GM19397 (cell line): ENCODE measurements around the gene BFSP1.

Source experiments
- ATAC-seq: cut with Tn5 transposase; IDR thresholded peaks from one replicate; pipeline ENCODE4 v1.9.1; 2021; ENCODE audit warnings: mild to moderate bottlenecking, moderate library complexity; ENCODE audit not compliant: unreplicated experiment

BFSP1 gene

DNA sequence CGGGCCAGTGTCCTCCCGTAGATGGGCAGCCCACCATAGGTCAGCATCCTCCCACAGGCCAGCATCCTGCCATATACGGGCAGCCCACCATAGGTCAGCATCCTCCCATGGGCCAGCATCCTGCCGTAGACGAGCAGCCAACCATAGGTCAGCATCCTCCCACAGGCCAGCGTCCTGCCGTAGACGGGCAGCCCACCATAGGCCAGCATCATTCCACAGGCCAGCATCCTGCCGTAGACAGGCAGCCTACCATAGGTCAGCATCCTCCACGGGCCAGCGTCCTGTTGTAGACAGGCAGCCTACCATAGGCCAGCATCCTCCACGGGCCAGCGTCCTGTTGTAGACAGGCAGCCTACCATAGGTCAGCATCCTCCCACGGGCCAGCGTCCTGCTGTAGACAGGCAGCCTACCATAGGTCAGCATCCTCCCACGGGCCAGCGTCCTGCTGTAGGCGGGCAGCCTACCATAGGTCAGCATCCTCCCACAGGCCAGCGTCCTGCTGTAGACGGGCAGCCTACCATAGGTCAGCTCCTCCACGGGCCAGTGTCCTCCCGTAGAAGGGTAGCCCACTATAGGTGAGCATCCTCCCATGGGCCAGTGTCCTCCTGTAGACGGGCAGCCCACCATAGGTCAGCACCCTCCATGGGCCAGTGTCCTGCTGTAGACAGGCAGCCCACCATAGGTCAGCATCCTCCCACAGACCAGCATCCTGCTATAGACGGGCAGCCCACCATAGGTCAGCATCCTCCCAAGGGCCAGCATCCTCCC is 62.9 kb downstream of the BFSP1 start:
- ATAC-seq = no peak

GRCh38 chr20:17467120-17467655 is 64.0 kb downstream of the BFSP1 start:
- ATAC-seq = no peak

GRCh38 chr20:17466641-17467040 is 64.5 kb downstream of the BFSP1 start:
- ATAC-seq = no peak

- ATAC-seq = no peak
Measured at GRCh38 chr20:17465236-17465635, 65.9 kb downstream of the BFSP1 start.

DNA sequence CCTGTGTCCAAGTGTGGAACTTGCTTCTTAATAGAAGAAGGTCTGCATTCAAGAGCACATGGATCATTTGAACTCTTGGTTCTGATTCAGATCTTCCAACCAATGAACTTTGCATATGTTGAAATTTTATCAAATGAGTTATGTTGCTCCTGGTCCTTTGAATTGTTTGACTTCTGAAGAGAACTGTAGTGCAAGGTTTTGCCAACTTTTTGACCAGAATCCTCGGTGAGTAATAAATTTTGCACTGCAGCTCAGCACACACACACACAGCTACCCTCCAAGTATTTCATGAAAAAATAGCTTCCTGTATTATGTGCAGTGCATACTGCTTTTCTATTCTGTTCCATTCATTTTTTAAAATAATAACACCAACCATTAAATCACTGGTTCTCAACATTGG is 67.5 kb downstream of the BFSP1 start:
- no peak for ATAC-seq

GRCh38 chr20:17461941-17462340 is 69.2 kb downstream of the BFSP1 start:
- no peak for ATAC-seq

DNA sequence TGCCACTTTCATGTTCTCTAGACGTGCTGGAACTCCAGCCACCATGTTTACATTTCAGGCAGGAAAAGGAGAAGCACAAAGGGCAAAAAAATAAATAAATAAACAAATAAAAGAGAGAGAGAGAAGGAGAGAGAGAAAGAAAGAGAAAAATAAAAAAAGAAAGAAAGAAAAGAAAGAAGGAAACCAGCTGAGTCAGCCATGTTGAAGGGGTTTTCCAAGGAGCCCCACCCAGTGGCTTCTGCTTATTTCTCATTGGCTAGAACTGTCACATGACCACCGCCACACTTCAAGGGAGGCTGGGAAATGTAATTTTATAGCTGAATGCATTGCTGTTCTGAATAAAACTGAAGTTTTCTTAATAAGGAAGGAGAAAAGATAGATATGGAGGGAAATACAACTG is 71.1 kb downstream of the BFSP1 start:
- no peak for ATAC-seq

- ATAC-seq = no peak
Measured at GRCh38 chr20:17457588-17458190, 73.5 kb downstream of the BFSP1 start.

DNA sequence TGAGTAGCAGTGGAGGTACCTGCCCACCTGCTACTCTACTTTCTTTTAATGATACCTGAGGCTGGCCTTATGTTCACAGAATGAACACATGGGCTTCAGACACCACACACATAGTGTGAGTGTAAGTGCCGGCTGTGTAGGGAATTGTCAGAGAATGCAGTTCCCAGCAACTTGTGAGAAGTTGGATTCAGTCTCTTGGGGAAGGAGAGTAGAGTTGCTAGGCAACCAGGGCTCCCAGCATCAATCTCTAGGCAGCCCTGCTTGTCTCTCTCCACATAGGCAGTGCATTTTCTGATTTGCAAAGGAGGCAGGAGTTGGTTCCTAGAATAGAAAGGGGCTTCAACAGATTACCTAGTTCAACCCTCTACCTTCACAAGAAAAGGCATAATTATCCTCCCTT is 74.1 kb downstream of the BFSP1 start:
- no peak for ATAC-seq

GRCh38 chr20:17456279-17456678 is 74.9 kb downstream of the BFSP1 start:
- ATAC-seq = no peak

DNA sequence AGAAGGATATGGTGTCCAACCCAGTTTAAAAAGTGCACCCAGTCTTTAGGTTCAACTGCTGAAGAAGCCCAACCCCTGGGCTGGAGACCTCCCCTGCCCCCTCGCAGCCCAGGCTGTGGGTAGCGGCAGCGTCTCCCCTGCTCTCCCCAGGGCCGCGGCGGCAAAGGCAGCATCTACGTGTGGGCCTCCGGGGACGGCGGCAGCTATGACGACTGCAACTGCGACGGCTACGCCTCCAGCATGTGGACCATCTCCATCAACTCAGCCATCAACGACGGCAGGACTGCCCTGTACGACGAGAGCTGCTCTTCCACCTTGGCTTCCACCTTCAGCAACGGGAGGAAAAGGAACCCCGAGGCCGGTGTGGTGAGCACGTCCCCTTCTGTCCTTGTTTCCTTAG is 77.6 kb downstream of the BFSP1 start:
- ATAC-seq = no peak

- ATAC-seq = no peak
Measured at GRCh38 chr20:17452441-17452840, 78.7 kb downstream of the BFSP1 start.

DNA sequence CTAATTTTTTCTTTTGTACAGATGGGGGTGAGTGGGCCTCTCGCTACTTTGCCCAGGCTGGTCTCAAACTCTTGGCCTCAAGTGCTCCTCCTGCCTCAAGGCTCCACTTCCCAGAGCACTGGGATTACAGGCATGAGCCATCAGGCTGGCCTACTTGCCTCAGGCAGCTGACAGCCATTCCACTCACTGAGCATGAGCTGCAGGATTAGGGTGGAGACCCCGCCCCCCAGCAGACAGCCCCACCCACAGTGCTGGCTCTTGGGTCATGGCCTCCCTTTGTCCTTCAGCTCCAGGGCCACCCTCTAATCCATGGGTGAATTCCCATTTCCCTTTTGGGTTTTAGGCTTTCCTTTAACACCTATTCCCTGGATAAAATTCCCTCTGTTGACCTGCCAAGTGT is 82.1 kb downstream of the BFSP1 start:
- no peak for ATAC-seq

DNA sequence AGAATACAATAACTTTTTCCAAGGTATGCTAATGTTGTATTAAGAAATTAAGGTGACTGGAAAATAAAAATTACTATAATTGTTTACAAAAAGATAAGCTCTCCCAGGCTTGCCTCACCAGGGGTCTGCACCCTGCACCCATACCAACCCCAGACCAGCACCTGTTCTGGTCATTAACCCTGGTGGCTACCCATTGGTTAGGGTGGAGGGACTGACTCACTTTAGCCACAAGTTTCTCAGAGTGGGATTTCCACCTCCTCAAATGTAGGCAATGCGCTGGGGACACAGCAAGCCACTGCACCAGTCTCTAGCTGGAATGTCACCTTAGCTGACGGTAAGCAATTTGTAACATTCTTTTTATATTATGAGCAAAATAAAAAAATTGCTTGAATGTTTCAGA is 83.1 kb downstream of the BFSP1 start:
- ATAC-seq = no peak

- no peak for ATAC-seq
Measured at GRCh38 chr20:17446171-17446570, 85.0 kb downstream of the BFSP1 start.

DNA sequence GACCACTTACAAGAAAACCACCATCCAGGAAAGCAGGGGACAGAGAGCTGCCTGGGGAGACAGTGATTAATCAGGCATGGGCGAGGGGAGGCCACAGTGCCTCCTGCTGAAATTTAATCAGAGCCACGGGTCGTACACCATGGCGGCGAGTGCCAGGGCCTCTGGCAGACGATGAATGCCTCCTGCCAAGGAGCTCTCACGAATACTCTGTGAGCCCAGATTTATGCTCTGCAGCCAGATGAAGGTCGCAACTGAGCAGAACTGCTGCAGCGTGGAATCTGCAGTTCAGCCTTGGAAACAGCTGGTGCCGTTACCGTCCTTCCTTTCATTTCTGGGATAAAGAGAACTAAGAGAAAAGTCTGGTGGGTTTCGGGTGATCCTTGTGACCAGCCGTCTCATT is 85.6 kb downstream of the BFSP1 start:
- no peak for ATAC-seq

DNA sequence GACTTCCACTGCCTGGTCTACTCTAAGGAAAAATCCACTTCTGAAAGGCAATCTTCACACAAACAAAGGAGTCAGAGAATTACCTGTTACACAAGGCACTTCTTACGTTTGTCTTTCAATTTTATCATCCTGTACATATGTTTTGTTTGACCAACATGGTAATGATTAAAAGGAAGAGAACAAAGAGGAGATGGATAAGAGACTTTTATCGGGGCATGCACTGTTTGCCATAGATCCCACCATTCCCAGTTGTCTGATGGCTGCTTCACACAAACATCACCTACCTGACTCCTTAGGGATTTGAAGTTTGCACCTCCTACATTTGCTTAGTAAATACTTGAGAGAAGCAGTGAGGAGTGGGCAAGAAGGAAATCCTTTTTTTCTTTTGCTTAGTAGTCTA is 87.1 kb downstream of the BFSP1 start:
- ATAC-seq = no peak
